Uterus (tissue), 4 donors: ENCODE data around the gene EGFL8. TPM values are rescaled to one million over a fixed set of nuclear protein-coding genes. Genes with fewer than 3 reads are reported as not detected.

ENCODE experiments used
- DNase-seq, 2 donors: peaks; one replicate each; pipeline ENCODE4 v3.0.0-alpha.2; 2019 to 2020
- H3K27ac ChIP-seq, 2 donors: fragments of 200-600 bp; sonication (generic); 1 replicate in 1 of 2; 2 replicates in 1 of 2; pipeline ENCODE4 v1.5.1; 2016 to 2018
- H3K27me3 ChIP-seq, 2 donors: fragments of 200-600 bp; sonication (generic); one replicate each; pipeline ENCODE4 v1.5.1; 2018 to 2019; ENCODE audit warnings: control low read depth in 1 of 2
- H3K36me3 ChIP-seq, 2 donors: fragments of 200-600 bp; sonication (generic); one replicate each; pipeline ENCODE4 v1.5.1; 2019; ENCODE audit warnings: control low read depth in 1 of 2
- H3K4me1 ChIP-seq, 2 donors: fragments of 200-600 bp; sonication (generic); one replicate each; pipeline ENCODE4 v1.5.1; 2018 to 2019; ENCODE audit warnings: control low read depth in 1 of 2
- H3K4me3 ChIP-seq, 2 donors: fragments of 200-600 bp; sonication (generic); 1 replicate in 1 of 2; 2 replicates in 1 of 2; pipeline ENCODE4 v1.5.1; 2018 to 2019; ENCODE audit warnings: mild to moderate bottlenecking in 1 of 2
- H3K9me3 ChIP-seq, 2 donors: fragments of 200-600 bp; sonication (generic); one replicate each; pipeline ENCODE4 v1.5.1; 2019; ENCODE audit warnings: control low read depth in 1 of 2
- POLR2A ChIP-seq, 2 donors: fragments of 450-650 bp; IDR thresholded peaks; one replicate each; pipeline ENCODE4 v1.6.1; 2016; ENCODE audit warnings: antibody characterized with exemption in 2 of 2, mild to moderate bottlenecking in 1 of 2, moderate library complexity in 1 of 2
- intact Hi-C: fragments of 100-400 bp; cut with DNase I; formaldehyde crosslinking; loops from one replicate; pipeline ENCODE4 v1.15.1; 2023; ENCODE audit warnings: low total_unique reads
- total RNA-seq, 4 donors: library from RNA; depleted of rRNA in 3 of 4; stranded (reverse); fragments of >200 nt in 3 of 4; gene quantifications; one replicate each; pipeline versions ENCODE4 v1.1.0 to v1.2.4, GENCODE V29; 2014 to 2023
- TF ChIP-seq, protein P1 (sequence below), 4 experiments: fragments of 200-600 bp in 2 of 4; fragments of 450-650 bp in 2 of 4; sonication (generic) in 2 of 4; IDR thresholded peaks; one replicate each; pipeline ENCODE4 v1.5.1; 2016 to 2019; ENCODE audit warnings: antibody characterized with exemption in 4 of 4, mild to moderate bottlenecking in 2 of 4, moderate library complexity in 1 of 4
- donor health status: DM: yes; HTN: yes; CAD: no.

EGFL8 gene
- total RNA-seq, 4 donors from 2014 or later = 9.2 to 54.8 (median 20.2) TPM

DNA sequence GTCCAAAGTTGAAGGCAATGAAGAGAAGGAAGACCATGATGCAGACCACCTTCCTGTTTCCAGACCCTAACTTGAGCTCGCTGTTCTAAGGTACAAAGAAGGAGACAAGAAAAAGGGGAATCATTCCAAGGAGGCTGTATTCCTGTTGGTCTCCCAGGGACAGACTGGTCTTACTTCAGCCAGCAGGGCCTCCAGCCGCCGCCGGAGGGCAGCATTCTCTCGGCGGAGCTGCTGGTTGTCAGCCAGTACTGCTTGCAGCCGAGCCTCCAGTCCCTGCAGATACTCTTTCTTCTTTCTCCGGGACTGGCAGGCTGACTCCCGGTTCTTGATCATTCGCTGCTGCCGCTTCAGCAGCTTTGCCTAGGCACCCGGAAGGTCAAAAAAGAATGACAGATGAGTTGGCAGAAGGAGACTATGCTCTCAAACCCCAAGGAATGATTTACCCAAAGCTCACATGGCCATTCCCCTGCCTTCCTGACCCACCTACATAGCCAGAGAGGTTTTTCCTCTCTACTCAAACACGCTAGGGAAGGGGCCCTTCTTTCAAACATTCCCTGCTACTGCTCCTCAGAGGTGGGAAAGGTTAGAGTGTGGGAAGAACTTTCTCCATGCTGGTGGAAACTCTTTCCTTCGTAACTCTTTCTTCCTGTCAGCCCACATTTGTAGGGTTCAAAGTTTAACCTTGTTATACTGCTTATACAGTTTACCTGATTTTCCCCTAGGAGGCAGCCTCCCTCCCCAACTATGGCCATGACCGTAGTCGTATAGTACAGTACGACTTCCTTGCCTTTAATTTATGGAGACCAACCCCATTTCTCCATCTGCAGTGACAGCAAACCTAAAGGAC, 45.4 kb upstream of the EGFL8 start:
- TF ChIP-seq POLR2A (IDR thresholded peaks at IDR 0.05) = no peak
- TF ChIP-seq, protein P1, sequence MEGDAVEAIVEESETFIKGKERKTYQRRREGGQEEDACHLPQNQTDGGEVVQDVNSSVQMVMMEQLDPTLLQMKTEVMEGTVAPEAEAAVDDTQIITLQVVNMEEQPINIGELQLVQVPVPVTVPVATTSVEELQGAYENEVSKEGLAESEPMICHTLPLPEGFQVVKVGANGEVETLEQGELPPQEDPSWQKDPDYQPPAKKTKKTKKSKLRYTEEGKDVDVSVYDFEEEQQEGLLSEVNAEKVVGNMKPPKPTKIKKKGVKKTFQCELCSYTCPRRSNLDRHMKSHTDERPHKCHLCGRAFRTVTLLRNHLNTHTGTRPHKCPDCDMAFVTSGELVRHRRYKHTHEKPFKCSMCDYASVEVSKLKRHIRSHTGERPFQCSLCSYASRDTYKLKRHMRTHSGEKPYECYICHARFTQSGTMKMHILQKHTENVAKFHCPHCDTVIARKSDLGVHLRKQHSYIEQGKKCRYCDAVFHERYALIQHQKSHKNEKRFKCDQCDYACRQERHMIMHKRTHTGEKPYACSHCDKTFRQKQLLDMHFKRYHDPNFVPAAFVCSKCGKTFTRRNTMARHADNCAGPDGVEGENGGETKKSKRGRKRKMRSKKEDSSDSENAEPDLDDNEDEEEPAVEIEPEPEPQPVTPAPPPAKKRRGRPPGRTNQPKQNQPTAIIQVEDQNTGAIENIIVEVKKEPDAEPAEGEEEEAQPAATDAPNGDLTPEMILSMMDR (IDR thresholded peaks at IDR 0.05) = peak; percentile 81 to 93 (median 90)
- Histone ChIP-seq H3K36me3 (no peaks in the 10 kb centered on the region), H3K27me3 (no peaks in the 10 kb centered on the region), H3K4me3 (no peak overlapping the region), H3K9me3 (no peaks in the 10 kb centered on the region), H3K4me1 (peaks cover 5 to 21% of the 10 kb centered on the region in 2 donors), H3K27ac (peak overlapping the region; percentile 61 to 65)
- DNase-seq = peak; percentile 87 to 88
- intact Hi-C loops = no loop called here

DNA sequence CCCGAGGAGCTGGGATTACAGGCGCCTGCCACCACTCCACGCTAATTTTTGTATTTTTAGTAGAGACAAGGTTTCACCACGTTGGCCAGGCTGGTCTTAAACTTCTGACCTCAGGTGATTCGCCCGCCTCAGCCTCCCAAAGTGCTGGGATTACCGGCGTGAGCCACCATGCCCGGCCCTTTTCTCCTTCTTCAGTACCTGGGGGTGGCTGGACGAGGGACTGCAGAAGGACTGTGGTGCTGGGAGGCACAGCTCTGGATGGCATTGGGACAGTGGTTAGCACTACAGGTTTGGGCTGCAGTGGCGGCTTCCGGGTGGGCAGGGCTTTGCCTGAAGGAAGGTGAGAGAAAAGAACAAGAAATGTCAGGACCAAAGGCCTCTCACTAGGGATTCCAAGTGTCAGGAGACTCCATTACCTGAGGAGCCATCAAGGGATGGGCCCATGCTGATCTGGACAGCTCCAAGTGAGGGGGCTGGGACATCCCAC, 43.8 kb upstream of the EGFL8 start:
- no peak for TF ChIP-seq POLR2A (IDR thresholded peaks at IDR 0.05)
- TF ChIP-seq, protein P1 (IDR thresholded peaks at IDR 0.05) = no peak
- H3K27ac ChIP-seq = no peak overlapping the region
- no peak for DNase-seq
- H3K4me3 ChIP-seq = no peak overlapping the region
- no peaks in the 10 kb centered on the region for H3K9me3 ChIP-seq
- intact Hi-C loops = loop anchor here (10.0 kb wide), 1 partner anchor 54 kb away; the partner anchor contains the start of genes AGPAT1 and RNF5
- peaks cover 0 to 6% of the 10 kb centered on the region in 2 donors for H3K4me1 ChIP-seq
- H3K36me3 ChIP-seq = no peaks in the 10 kb centered on the region
- H3K27me3 ChIP-seq = no peaks in the 10 kb centered on the region

DNA sequence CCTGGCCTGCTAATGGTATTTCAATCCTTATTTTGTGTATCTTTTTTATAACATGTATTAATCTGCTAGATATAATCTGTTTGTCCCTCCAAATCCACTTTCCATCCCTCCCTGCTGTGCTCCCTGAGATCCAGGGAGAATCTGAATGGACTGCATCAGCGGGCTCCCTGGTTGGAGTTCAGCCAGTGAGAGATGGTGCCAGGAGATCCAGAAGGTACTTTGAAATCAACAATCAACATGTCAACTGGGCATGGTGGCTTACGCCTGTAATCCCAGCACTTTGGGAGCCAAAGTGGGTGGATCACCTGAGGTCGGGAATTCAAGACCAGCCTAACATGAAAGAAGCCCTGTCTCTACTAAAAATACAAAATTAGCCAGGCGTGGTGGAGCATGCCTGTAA, 40.7 kb upstream of the EGFL8 start:
- Histone ChIP-seq H3K9me3 (no peaks in the 10 kb centered on the region), H3K36me3 (no peaks in the 10 kb centered on the region), H3K27ac (no peak overlapping the region), H3K4me1 (peaks cover 0 to 17% of the 10 kb centered on the region in 2 donors), H3K27me3 (no peaks in the 10 kb centered on the region), H3K4me3 (no peak overlapping the region)
- intact Hi-C loops = loop anchor here (10.0 kb wide), 1 partner anchor 51 kb away; the partner anchor contains the start of genes AGPAT1 and RNF5
- DNase-seq = no peak
- no peak for TF ChIP-seq POLR2A (IDR thresholded peaks at IDR 0.05)
- TF ChIP-seq, protein P1 (IDR thresholded peaks at IDR 0.05) = no peak

- no peak for DNase-seq
- Histone ChIP-seq H3K9me3 (no peaks in the 10 kb centered on the region), H3K4me3 (peak overlapping the region in 1 of 2 donors; percentile 97), H3K27ac (peak overlapping the region; percentile 84 to 89), H3K27me3 (no peaks in the 10 kb centered on the region), H3K4me1 (peaks cover 0 to 19% of the 10 kb centered on the region in 2 donors), H3K36me3 (no peaks in the 10 kb centered on the region)
- intact Hi-C loops = loop anchor here (10.0 kb wide), 1 partner anchor 48 kb away; the partner anchor contains the start of genes AGPAT1 and RNF5
- TF ChIP-seq, protein P1 (IDR thresholded peaks at IDR 0.05) = no peak
- no peak for TF ChIP-seq POLR2A (IDR thresholded peaks at IDR 0.05)
Measured at GRCh38 chr6:32126880-32127279, 37.5 kb upstream of the EGFL8 start.

GRCh38 chr6:32127409-32127716, 37.0 kb upstream of the EGFL8 start:
- Histone ChIP-seq H3K4me3 (peak overlapping the region; percentile 93 to 97), H3K36me3 (no peaks in the 10 kb centered on the region), H3K4me1 (peaks cover 0 to 19% of the 10 kb centered on the region in 2 donors), H3K27ac (peak overlapping the region; percentile 84 to 89), H3K9me3 (no peaks in the 10 kb centered on the region), H3K27me3 (no peaks in the 10 kb centered on the region)
- TF ChIP-seq, protein P1 (IDR thresholded peaks at IDR 0.05) = no peak
- TF ChIP-seq POLR2A (IDR thresholded peaks at IDR 0.05) = no peak
- DNase-seq = no peak
- intact Hi-C loops = loop anchor here (10.0 kb wide), 1 partner anchor 47 kb away; the partner anchor contains the start of genes AGPAT1 and RNF5
